Muscle layer of duodenum (tissue), 2 donors: ENCODE measurements around the gene MEGF6.

Experiments used
- H3K27ac ChIP-seq: one replicate; pipeline ENCODE4 v1.7.0; 2013; ENCODE audit warnings: mild to moderate bottlenecking, low read length
- H3K27me3 ChIP-seq: one replicate; pipeline ENCODE4 v1.7.0; 2013; ENCODE audit warnings: low read depth, mild to moderate bottlenecking, control low read depth, low read length
- H3K36me3 ChIP-seq, 2 donors: one replicate each; pipeline ENCODE4 v1.7.0; 2013; ENCODE audit warnings: low read length in 2 of 2, control low read depth in 1 of 2, mild to moderate bottlenecking in 1 of 2; ENCODE audit not compliant: insufficient read depth in 2 of 2, control insufficient read depth in 1 of 2
- H3K4me1 ChIP-seq, 2 donors: one replicate each; pipeline ENCODE4 v1.7.0; 2013; ENCODE audit warnings: low read length in 2 of 2, mild to moderate bottlenecking in 2 of 2, control low read depth in 1 of 2, moderate library complexity in 1 of 2; ENCODE audit not compliant: insufficient read depth in 2 of 2, control insufficient read depth in 1 of 2
- H3K4me3 ChIP-seq, 2 donors: one replicate each; pipeline ENCODE4 v1.7.0; 2013; ENCODE audit warnings: low read length in 2 of 2, low read depth in 1 of 2, mild to moderate bottlenecking in 1 of 2
- H3K9me3 ChIP-seq, 2 donors: one replicate each; pipeline ENCODE4 v1.7.0; 2013; ENCODE audit warnings: low read length in 2 of 2, control low read depth in 1 of 2, mild to moderate bottlenecking in 1 of 2; ENCODE audit not compliant: control insufficient read depth in 1 of 2
- donor health status: healthy.

The MEGF6 gene

DNA sequence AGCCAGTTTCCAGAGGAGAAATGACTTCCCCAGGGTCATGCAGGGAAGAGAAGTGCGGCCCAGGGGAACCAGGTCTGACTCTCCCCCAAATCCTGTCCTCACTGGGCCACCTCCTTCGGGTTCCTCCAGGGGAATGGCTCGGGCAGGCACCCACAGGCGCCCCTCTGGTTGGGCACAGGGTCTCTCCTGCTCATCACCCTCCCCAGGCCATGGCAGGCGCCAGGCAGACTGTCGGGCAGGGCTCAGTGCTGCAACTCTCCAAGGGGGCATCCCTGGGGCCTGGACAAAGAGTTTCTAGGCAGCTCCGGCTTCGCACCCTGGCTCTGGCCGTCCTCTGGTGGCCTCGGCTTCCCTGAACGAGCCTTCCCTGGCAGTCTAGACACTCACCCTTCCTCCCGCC lies 75.6 kb downstream of the MEGF6 start:
- H3K4me3 ChIP-seq = no peak overlapping the region
- H3K36me3 ChIP-seq = no peaks in the 10 kb centered on the region
- H3K27ac ChIP-seq = no peak overlapping the region
- no peaks in the 10 kb centered on the region for H3K9me3 ChIP-seq
- no peaks in the 10 kb centered on the region for H3K27me3 ChIP-seq
- peaks cover 0 to 12% of the 10 kb centered on the region in 2 donors for H3K4me1 ChIP-seq

DNA sequence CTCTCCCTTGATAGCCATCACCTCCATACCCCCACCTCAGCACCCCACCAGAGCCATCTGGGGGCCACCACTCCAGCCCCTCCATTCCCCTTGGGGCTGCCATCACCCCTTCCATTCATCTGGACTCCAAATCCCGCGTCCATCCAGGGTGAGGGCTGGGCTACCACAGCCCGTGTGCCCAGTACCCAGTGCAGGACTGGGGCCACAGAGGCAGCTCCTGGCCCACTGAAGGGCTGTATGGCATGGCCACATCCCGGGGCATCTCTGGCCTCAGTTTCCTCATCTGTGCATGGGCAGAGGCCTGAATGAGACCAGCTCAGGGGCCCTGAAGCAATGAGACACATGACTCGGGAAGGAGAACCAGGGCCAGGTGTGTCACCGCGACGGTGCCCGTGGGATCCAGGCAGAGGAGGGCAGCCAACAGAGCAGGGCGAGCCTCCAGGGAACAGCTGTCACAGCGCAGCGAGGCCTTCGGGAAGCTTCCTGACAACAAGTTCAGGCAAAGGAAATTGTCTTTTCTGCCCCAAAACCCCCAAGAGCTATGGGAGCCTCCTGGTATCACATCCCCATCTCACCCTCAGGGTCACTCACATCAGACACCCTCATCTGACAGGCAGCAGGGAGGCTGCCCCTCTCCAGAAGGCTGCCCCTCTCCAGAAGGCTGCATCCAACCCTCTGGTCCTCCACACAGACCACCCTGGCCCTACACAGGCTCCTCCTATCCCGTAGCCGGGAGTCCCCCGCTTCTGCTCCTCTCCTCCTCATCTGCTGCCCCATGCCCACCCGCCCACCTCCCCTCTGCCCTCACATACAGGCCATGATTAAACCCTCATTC lies 76.3 kb downstream of the MEGF6 start:
- H3K4me3 ChIP-seq = no peak overlapping the region
- no peaks in the 10 kb centered on the region for H3K9me3 ChIP-seq
- no peaks in the 10 kb centered on the region for H3K36me3 ChIP-seq
- H3K4me1 ChIP-seq = peaks cover 5 to 17% of the 10 kb centered on the region in 2 donors
- H3K27me3 ChIP-seq = no peaks in the 10 kb centered on the region
- no peak overlapping the region for H3K27ac ChIP-seq

DNA sequence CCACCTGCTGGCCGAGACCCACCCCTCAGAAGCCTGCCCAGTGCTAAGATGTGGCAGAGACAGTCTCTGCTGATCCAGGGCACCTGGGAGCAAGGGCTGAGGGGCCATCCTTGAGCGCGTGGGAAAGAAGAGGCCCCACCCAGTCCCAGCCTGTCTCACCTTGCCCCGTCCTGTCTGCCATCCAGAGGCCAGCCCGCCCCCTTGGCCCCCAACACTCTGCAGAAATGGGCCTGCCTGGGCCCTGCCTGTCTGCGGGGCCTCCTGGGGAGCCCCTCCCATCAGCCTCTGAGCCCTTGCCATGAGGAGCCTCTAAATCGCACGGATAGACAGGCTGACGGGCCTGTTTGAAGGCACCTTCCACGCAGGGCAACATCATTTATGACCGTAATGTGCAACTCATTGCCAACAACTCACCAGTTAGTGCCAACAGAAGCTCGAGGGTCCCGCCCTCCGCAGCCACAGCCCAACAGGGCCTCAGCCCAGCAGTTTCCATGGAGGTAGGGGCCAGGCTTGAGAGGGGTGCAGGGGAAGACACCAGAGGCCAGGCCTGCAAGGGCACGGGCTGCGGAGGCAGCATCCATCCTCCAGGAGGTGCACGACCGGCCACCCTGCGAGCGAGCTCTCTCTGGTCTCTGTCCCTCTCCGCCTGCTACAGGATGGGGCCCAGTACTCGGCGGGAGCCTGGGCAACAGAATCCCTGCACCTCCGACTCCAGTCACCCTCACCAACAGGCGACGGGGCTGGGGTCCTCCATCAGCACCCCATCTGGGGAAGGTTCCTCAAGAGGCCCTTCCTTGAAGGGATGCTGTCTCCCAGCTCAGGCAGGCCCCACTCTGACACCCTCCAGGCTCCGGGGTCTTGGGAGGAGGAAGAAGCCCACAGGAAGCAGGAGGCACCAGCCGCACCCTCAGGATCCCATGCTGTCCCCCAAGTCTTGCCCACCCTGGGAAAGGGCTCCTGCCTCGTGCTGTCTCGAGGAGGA lies 78.0 kb downstream of the MEGF6 start:
- no peaks in the 10 kb centered on the region for H3K36me3 ChIP-seq
- H3K9me3 ChIP-seq = no peaks in the 10 kb centered on the region
- H3K27ac ChIP-seq = no peak overlapping the region
- H3K4me3 ChIP-seq = no peak overlapping the region
- peaks cover 9 to 16% of the 10 kb centered on the region in 2 donors for H3K4me1 ChIP-seq
- H3K27me3 ChIP-seq = no peaks in the 10 kb centered on the region

DNA sequence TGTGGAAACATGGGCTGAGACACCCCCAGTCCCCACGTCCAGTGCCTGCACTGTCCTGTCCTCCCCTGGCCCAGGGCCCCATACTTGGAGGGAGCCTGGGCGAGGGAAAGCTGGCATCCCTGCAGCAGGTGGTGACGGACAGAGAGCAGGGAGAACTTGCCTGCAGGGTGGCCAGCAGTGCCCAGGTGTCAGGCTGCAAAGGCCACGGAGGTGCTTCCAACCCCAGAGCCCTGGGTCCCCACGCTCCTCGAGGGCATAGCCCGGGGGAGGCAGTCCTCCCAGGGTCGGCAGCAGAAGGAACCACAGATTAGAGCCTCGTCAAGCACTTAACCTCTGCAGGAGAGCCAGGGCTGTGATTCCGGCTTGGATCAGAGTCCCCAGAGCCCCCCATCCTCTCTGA lies 79.4 kb downstream of the MEGF6 start:
- Histone ChIP-seq H3K27me3 (no peaks in the 10 kb centered on the region), H3K36me3 (no peaks in the 10 kb centered on the region), H3K4me1 (peaks cover 9 to 16% of the 10 kb centered on the region in 2 donors), H3K4me3 (no peak overlapping the region), H3K27ac (no peak overlapping the region), H3K9me3 (no peaks in the 10 kb centered on the region)

DNA sequence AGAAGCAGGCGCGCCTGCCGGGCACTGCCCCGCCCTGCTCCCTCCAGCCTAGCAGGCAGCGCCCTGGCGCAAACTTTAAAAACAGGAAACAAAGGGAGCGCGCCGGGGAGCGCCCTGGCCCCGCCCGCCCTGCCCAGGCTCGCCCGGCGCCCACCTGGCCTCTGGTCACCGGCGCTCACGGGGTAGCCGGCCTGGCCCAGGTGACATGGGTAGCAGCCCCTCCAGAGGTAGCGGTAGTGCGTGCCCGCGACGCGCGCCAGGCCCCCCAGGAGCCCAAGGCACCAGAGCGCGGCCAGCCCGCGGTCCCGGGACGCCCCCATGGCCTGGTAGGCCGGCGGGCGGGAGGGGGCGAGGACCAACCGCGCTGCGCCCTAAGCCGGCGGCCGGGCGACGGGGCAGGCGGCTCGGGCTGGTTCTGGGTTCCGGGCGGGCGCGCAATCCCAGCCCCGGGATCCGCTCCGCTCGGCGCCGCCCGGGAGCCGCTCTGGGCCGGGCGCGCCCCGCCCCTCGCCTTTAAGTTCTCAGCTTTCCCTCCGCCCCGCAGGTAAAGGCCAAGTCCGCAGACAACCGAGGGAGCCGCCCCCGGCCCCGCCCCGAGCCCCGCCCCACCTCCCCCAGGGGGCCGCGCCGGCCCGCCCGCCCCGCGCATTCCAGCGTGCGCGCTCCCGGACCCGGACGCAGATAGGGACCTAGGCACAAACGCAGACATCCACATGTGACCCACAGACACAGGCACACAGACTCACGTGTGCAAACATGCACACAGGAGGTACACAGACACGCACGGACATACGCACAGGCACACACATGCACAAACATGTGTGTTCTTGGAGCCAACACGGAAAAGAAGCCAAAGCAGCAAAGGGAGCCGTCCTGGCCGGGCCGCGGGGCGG lies 80.1 kb downstream of the MEGF6 start:
- H3K36me3 ChIP-seq = no peaks in the 10 kb centered on the region
- peak overlapping the region; percentile 66 to 73 for H3K4me3 ChIP-seq
- peaks cover 9 to 16% of the 10 kb centered on the region in 2 donors for H3K4me1 ChIP-seq
- H3K27me3 ChIP-seq = no peaks in the 10 kb centered on the region
- no peak overlapping the region for H3K27ac ChIP-seq
- no peaks in the 10 kb centered on the region for H3K9me3 ChIP-seq

DNA sequence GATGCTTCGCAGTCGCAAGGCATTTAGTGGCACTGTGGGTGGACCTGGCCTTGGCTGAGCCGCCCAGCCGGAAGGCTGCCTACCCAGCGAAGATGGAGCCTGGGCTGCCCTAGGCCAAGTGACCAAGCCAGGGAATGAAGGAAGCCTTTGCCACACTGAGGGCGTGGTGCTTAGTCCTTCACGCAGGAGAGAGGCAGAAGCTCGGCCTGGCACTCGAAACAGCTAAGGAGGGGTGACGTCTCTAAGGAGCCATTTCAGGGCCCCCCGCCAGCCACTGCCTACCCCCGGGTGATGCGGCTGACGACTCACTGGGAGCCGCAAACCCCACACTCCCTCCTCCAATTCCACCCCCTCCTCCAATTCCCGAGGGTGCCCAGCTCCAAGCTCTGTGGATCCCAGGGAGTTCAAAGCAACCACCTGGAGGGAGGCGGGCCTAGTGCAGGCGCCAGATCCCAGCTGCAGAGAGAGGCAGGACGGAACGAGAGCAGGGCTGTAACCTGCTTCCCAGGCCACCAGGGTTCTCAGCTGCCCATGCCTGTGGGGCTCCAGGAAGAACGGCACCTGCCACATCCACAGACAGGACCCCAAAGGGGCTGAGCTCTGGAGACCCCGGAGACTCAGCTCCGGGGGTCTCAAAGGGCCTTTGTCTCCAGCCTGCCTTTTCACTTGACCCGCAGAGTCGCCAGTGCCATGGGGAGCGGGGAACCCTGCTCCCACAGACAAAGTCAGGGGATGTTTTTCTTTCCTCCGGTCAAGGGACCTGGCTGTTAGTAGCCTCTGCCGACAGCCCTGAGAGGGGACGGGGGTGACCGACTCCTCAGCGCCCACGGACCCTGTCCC lies 81.0 kb downstream of the MEGF6 start:
- H3K36me3 ChIP-seq = no peaks in the 10 kb centered on the region
- no peak overlapping the region for H3K27ac ChIP-seq
- peaks cover 9 to 16% of the 10 kb centered on the region in 2 donors for H3K4me1 ChIP-seq
- H3K4me3 ChIP-seq = peak overlapping the region; percentile 66 to 73
- H3K27me3 ChIP-seq = no peaks in the 10 kb centered on the region
- H3K9me3 ChIP-seq = no peaks in the 10 kb centered on the region

DNA sequence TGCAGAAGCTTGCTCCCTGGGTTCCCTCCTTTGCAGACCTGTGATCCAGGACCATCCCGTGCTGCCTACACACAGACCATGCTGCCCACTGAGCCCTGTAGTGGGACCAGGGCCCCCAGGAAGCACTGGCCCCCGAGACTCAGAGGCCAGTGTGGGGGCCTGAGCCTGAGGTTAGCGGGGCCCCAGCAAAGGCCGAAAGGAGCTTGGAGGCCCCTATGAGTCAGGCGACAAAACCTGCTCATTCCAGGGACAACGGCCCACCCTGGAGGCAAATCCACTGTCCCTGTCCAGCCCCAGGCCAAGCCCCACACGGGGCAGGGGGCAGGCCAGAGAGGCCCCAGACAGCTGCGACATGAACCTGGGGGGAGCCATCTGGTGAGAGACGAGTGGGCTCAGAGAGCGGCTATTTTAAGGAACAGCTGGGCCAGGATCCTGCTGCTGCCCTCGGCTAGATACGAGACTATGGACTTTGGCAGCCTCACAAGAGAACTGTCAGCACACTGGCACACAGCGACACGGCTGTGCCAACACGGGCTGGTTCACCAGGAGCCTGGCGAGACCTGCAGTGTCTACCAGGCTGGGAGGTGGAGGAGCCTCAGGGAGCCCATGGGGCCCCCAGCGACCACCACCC lies 82.1 kb downstream of the MEGF6 start:
- H3K4me3 ChIP-seq = no peak overlapping the region
- peaks cover 9 to 16% of the 10 kb centered on the region in 2 donors for H3K4me1 ChIP-seq
- H3K27me3 ChIP-seq = no peaks in the 10 kb centered on the region
- H3K9me3 ChIP-seq = no peaks in the 10 kb centered on the region
- H3K27ac ChIP-seq = no peak overlapping the region
- no peaks in the 10 kb centered on the region for H3K36me3 ChIP-seq

DNA sequence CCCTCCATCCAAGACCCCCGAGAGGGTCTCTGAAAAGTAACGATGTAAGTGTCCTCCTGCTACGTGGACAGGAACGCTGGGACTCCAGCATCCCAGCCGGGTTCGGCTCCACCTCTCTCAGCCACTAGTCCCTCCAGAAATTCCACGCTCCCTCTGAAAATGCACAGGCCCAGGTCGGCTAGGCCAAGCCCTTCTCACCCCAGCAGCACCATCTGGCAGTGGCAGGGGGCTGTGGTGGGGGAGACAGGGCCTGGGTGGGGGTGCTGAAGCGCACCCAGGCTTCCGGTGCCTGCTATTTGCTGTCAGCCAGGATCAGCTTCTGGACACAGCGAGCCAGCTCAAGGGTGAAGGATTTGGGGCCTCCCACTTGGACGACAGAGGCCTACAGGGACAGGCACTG lies 83.5 kb downstream of the MEGF6 start:
- no peaks in the 10 kb centered on the region for H3K9me3 ChIP-seq
- no peaks in the 10 kb centered on the region for H3K36me3 ChIP-seq
- no peaks in the 10 kb centered on the region for H3K27me3 ChIP-seq
- no peak overlapping the region for H3K27ac ChIP-seq
- H3K4me1 ChIP-seq = peaks cover 9 to 16% of the 10 kb centered on the region in 2 donors
- no peak overlapping the region for H3K4me3 ChIP-seq

DNA sequence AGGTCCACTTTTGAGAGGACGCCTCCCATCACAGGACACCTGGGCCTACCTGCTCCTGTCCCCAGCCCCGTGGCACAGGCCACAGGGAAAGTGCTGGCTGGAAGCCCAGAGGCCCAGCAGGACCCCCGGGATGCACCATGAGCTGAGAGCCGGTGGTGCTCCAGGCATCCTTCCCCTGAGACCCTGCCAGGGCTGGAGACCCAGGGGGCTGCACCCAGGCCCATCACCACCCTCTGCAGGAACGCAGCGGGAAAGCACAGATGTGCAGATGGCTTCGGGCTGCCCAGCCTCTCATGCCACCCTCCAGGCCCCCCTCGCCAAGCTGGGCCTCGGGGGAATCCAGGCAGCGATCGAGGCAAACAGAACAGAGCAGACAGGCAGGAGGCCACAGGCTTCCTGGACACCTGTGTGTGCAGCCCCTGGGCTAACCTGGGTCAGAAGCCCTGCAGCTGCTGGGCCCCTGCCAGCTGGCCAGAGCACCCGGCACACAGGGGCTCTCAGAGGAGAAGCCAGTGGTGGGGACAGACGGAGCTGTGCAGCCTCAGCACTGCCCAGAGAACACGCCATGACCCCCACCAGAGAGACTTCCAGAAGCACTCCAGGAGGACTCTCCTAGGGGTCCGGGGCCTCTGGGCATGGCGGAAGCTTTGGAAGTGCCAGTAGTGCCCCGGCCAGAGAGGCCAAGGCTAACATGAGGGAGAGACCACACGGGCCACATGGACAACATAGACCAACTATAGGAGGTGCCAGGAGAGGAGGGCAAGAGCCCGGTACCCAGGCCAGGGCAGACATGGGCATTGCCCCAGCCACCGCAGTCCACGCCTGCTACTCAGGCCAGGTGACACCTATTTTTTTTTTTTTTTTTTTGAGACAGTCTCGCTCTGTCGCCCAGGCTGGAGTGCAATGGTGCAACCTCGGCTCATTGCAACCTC lies 85.5 kb downstream of the MEGF6 start:
- H3K4me1 ChIP-seq = peaks cover 9 to 14% of the 10 kb centered on the region in 2 donors
- H3K9me3 ChIP-seq = no peaks in the 10 kb centered on the region
- H3K36me3 ChIP-seq = no peaks in the 10 kb centered on the region
- no peaks in the 10 kb centered on the region for H3K27me3 ChIP-seq
- H3K4me3 ChIP-seq = no peak overlapping the region
- no peak overlapping the region for H3K27ac ChIP-seq
